Measurements from ENCODE around the gene BRCA1.

DNA sequence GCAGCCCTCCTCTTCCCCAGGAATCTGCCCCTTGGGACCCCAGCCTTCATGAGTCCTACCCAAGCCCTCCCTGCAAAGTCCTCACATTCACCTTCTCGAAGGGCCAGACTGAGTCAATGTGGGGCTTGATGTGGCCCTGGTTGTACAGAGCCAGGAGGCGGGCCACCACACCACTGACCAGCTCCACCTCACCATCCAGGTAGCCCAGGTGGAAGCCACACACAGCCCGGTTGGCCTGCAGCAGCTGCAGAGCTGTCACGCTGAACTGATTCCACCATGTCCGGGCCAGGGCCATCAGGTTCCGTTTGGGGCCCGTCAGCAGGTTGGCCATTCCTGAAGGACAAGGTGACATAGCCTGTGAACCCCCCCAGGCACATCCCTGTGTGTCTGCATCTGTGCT lies 108.9 kb downstream of the BRCA1 start:
- no peak for TF ChIP-seq CTCF (IDR thresholded peaks at IDR 0.05)
- no peak for TF ChIP-seq POLR2A (IDR thresholded peaks at IDR 0.05)
